ENCODE measurements around the gene HS6ST1.

The HS6ST1 gene, protein sequence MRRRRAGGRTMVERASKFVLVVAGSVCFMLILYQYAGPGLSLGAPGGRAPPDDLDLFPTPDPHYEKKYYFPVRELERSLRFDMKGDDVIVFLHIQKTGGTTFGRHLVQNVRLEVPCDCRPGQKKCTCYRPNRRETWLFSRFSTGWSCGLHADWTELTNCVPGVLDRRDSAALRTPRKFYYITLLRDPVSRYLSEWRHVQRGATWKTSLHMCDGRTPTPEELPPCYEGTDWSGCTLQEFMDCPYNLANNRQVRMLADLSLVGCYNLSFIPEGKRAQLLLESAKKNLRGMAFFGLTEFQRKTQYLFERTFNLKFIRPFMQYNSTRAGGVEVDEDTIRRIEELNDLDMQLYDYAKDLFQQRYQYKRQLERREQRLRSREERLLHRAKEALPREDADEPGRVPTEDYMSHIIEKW

DNA sequence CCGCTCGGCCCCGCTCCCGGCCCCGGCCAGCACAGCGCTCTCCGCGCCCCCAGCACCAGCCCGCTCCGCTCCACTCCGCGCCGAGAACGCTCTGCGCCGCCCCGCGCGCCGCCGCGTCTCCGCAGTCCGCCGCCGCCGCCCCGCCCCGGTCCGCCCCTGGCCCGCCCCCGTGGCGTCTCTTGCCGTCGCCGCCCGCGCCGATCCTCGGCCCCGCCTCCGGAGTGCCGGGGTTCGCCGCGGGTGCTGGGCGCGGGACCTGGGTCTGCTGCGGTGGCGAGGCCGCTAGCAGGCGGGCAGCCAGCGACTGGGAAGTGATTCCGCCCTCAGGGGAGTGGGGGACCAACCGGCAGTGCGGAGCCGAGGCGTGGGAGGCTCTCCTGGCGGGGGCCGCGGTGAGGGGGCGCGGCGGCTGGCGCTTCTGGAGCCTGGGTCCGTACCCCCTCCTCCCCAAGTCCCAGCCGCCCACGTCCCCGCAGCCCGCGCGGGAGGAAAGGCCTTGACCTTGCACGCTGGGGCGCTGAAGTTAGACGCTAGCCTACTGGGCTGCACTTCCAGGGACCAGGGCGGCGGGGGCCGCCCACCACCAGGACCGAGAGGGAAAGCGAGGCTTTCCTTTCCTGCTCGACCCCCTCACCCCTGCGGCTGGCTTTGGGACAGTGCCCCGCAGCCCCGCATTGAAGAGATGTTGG lies at the start of gene HS6ST1:
Gene HS6ST1, minus strand, starts transcription at position 93 of the 689 bp plus-strand sequence. CDS start 305 bp downstream, outside the sequence.
- no peak for TF ChIP-seq CTCF (IDR thresholded peaks at IDR 0.05; ENCODE audit: low read depth, low read length)
- DNase-seq (ENCODE audit: extremely low read depth, low read depth), result peak; percentile 56

- no peak for DNase-seq (ENCODE audit: extremely low read depth, low read depth)
- TF ChIP-seq CTCF (IDR thresholded peaks at IDR 0.05; ENCODE audit: low read depth, low read length), result no peak
These were observed 49.1 kb upstream of the HS6ST1 start for GRCh38 chr2:128367601-128368359.

DNA sequence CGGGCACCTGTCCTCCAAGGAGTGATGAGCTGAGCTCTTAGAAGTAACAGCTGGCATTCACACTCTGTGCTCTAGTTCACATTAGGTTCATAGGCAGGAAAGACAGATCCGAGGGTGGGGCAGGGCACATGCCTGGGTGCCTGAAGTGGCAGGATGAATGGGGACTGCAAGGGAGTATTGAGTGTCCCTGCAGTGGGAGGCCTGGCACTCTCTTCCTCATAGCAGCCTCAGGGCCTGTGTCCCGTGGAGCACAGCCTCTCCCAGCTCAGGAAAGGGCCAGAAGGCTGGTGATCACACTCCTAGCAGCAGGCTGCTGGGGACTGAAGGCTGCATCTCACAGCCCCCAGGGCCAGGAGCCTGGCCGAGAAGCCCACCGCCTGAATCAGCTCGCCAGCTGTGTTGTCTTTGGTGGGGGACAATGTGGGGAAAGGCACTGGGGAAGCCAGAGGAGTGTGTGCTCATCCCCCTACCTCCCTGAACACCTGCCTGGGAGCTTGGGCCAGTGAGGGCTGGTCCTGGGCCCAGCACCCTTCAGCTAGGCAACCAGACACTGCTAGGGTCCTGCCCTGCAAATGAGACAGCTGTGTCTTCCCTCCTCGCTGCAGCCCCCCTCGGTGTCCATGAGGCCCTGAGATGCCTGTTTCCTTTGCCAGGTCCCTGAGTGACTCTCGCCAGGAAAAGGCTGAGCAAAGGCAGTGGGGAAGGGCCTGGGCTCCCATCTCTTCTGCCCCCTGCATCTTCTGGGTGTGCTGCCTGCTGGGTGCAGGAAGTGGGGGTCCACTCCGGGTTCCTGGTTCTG lies 48.2 kb upstream of the HS6ST1 start:
- TF ChIP-seq CTCF (IDR thresholded peaks at IDR 0.05; ENCODE audit: low read depth, low read length), result no peak
- DNase-seq (ENCODE audit: extremely low read depth, low read depth), result no peak

- no peak for TF ChIP-seq CTCF (IDR thresholded peaks at IDR 0.05; ENCODE audit: low read depth, low read length)
These were observed 46.7 kb upstream of the HS6ST1 start for GRCh38 chr2:128365217-128365905.

GRCh38 chr2:128364441-128364911 lies 45.8 kb upstream of the HS6ST1 start:
- no peak for TF ChIP-seq CTCF (IDR thresholded peaks at IDR 0.05; ENCODE audit: low read depth, low read length)
- DNase-seq (ENCODE audit: extremely low read depth, low read depth), result no peak

More at GRCh38 chr2:128365217-128365905, 46.7 kb upstream of the HS6ST1 start:
- DNase-seq (ENCODE audit: extremely low read depth, low read depth), result no peak

DNA sequence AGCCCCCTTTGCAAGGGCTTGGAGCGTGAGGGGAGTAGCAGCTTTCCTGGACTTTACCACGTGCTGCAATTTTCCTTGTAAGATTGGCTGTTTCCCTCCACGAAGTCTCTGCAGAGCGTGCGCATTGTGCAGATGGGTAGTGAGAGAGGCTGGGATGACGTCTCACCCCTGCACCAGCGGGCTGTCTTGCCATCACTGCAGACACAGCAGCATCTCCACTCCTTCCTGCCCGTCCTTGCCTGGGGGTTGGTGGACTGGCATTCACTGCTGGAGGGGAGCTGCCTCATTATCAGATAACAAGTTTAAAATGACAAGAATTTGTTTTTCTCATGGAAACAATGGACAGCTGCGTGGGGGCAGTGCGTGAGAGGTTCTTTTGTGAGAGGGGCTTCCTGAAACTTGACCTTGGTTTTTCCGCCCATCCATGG lies 45.3 kb upstream of the HS6ST1 start:
- no peak for DNase-seq (ENCODE audit: extremely low read depth, low read depth)
- no peak for TF ChIP-seq CTCF (IDR thresholded peaks at IDR 0.05; ENCODE audit: low read depth, low read length)
